HFFc6 (cell line): ENCODE results near the gene DOP1B. TPM values are rescaled to one million over a fixed set of nuclear protein-coding genes. Genes with fewer than 3 reads are reported as not detected.

Experiments used
- DNase-seq: peaks from one replicate; pipeline ENCODE4 v3.0.0-alpha.2; 2018
- H3K27ac Mint-ChIP-seq: 2 replicates; pipeline ENCODE4 v1.8.0; 2020; ENCODE audit warnings: mild to moderate bottlenecking, mixed read lengths
- H3K27me3 Mint-ChIP-seq: 2 replicates; pipeline ENCODE4 v1.8.0; 2021; ENCODE audit warnings: mild to moderate bottlenecking, moderate library complexity, mixed read lengths; ENCODE audit not compliant: insufficient read depth
- H3K36me3 Mint-ChIP-seq: 2 replicates; pipeline ENCODE4 v1.8.0; 2021; ENCODE audit warnings: low read depth, mixed read lengths
- H3K4me1 Mint-ChIP-seq: 2 replicates; pipeline ENCODE4 v1.8.0; 2020; ENCODE audit warnings: low read depth, mixed read lengths
- H3K4me3 Mint-ChIP-seq: 2 replicates; pipeline ENCODE4 v1.8.0; 2020; ENCODE audit warnings: mild to moderate bottlenecking, moderate library complexity, mixed read lengths
- H3K9me3 Mint-ChIP-seq: 2 replicates; pipeline ENCODE4 v1.8.0; 2020; ENCODE audit warnings: mild to moderate bottlenecking, mixed read lengths
- total RNA-seq, 6 experiments: library from RNA; stranded (reverse); fragmentation: NEBNext Ultra II Directional; extraction: Animal tissue kit (Norgen Biotek cat#: 25700); gene quantifications; 2 replicates in 1 of 6; 3 replicates in 5 of 6; pipeline ENCODE4 v1.2.3, GENCODE V29; 2021
- TF ChIP-seq, protein P1 (sequence below): fragments of 200-600 bp; sonication (generic); IDR thresholded peaks from 2 replicates; pipeline ENCODE4 v1.5.0; 2021; ENCODE audit warnings: antibody characterized with exemption, mild to moderate bottlenecking

The DOP1B gene
- total RNA-seq, 6 experiments from 2014 or later, result 13.2 to 19.4 (median 15.3) TPM

DNA sequence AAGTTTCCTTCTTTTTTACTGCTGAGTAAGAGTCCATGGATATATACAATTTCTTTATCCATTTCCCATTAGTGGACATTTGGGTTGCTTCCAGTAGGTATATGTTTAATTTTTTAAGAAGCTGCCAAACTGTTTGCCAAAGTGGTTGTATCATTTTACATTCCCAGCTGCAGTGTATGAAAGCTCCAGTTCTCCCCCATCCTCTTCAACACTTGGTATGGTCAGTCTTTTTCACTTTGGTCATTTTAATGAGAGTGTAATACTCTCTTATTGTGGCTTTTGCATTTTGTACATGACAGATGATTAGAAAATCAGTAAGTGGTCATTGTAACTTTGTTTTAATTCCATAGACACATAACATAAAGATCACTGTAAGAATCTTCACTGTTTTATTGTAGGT, 22.5 kb downstream of the DOP1B start:
- DNase-seq, result no peak
- H3K9me3 Mint-ChIP-seq, result no peaks in the 10 kb centered on the region
- no peak overlapping the region for H3K4me3 Mint-ChIP-seq
- H3K27me3 Mint-ChIP-seq, result no peaks in the 10 kb centered on the region
- H3K36me3 Mint-ChIP-seq, result peaks cover 8% of the 10 kb centered on the region; the same call in 1 of the 2 replicates
- no peak overlapping the region for H3K27ac Mint-ChIP-seq
- TF ChIP-seq, protein P1, sequence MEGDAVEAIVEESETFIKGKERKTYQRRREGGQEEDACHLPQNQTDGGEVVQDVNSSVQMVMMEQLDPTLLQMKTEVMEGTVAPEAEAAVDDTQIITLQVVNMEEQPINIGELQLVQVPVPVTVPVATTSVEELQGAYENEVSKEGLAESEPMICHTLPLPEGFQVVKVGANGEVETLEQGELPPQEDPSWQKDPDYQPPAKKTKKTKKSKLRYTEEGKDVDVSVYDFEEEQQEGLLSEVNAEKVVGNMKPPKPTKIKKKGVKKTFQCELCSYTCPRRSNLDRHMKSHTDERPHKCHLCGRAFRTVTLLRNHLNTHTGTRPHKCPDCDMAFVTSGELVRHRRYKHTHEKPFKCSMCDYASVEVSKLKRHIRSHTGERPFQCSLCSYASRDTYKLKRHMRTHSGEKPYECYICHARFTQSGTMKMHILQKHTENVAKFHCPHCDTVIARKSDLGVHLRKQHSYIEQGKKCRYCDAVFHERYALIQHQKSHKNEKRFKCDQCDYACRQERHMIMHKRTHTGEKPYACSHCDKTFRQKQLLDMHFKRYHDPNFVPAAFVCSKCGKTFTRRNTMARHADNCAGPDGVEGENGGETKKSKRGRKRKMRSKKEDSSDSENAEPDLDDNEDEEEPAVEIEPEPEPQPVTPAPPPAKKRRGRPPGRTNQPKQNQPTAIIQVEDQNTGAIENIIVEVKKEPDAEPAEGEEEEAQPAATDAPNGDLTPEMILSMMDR, result no peak
- H3K4me1 Mint-ChIP-seq, result peaks cover 9% of the 10 kb centered on the region; the same call in 1 of the 2 replicates

DNA sequence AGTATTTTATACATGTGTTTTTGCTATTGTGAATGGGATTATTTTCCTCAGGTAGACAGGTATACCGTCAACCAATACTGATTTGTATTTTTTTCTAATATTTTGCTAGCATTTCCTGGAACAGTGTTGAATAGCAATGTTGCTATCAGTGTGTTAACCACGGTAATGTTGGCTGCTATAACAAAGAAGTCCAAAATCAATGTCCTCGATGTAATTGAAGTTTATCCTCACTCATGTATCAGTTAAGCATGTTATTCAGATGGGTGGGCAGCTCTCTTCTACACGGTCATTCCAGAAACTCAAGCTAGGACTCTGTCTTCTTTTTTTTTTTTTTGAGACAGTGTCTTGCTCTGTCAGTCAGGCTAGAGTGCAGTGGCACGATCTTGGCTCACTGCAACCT, 24.3 kb downstream of the DOP1B start:
- Mint-ChIP-seq H3K36me3 (peaks cover 8% of the 10 kb centered on the region; the same call in 1 of the 2 replicates), H3K9me3 (no peaks in the 10 kb centered on the region), H3K27ac (no peak overlapping the region), H3K4me1 (peaks cover 9% of the 10 kb centered on the region; the same call in 1 of the 2 replicates), H3K27me3 (no peaks in the 10 kb centered on the region), H3K4me3 (no peak overlapping the region)
- no peak for DNase-seq
- TF ChIP-seq, protein P1, result no peak

DNA sequence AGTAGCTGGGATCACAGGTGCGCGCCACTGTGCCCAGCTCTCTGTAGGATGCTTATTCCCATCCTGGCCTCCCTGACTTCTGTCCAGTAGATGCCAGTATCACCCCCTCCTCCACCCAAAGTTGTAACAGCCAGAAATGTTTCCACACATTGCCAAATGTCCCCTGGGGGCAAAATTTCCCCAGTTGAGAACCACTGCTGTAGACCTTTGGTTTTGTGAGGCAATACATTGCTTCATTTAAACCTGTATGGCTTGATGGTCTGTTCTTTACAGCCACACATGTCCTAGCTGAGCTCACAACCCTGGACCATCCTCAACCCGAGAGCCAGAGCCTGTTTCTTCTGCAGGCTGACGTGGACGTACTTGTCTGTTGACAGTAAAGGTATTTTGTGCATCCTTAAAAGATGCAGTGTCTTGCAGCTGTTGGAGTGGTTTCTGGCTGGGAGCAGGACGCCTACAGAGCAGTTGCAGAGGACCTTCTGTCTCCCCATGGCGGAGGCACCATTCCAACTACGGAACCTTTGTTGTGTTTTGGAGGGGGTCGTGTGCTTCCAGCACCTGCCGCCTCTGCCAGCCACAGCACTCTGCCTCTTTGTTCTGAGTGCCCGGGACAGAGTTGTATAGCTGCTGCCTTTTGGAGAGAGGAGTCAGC, 26.6 kb downstream of the DOP1B start:
- DNase-seq, result no peak
- TF ChIP-seq, protein P1, result no peak
- Mint-ChIP-seq H3K4me3 (no peak overlapping the region), H3K27ac (no peak overlapping the region), H3K27me3 (no peaks in the 10 kb centered on the region), H3K9me3 (no peaks in the 10 kb centered on the region), H3K4me1 (peaks cover 13% of the 10 kb centered on the region), H3K36me3 (peaks cover 8% of the 10 kb centered on the region; the same call in 1 of the 2 replicates)

- Mint-ChIP-seq H3K4me1 (peaks cover 12% of the 10 kb centered on the region), H3K27me3 (no peaks in the 10 kb centered on the region; the same call in 1 of the 2 replicates), H3K36me3 (no peaks in the 10 kb centered on the region; the same call in 1 of the 2 replicates), H3K4me3 (no peak overlapping the region), H3K27ac (no peak overlapping the region), H3K9me3 (no peaks in the 10 kb centered on the region)
- no peak for DNase-seq
- TF ChIP-seq, protein P1, result no peak
Observed at GRCh38 chr21:36184545-36184944, 27.9 kb downstream of the DOP1B start.

DNA sequence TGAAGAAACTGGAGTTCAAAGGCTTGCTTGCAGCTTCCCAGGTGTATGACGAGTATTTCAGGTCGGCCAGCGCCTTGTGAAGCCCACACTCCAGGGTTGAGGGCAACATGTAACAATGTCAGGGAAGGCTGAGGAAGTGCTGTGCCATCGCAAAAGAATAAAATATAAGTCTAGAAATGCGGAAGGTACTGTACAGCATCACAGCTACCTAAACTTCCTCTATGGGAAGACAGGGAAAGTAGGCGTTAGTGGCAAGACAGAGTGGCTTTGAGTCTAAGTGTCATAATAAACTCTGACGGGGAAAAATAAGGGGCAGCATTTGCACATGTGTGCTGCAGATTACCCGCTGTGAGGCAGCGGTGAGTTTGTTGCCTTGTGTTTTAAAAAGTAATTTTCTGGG, 28.9 kb downstream of the DOP1B start:
- Mint-ChIP-seq H3K4me3 (no peak overlapping the region), H3K27me3 (no peaks in the 10 kb centered on the region; the same call in 1 of the 2 replicates), H3K9me3 (no peaks in the 10 kb centered on the region), H3K27ac (no peak overlapping the region), H3K4me1 (peaks cover 12% of the 10 kb centered on the region), H3K36me3 (peaks cover under 1% of the 10 kb centered on the region; the same call in 1 of the 2 replicates)
- TF ChIP-seq, protein P1, result no peak
- no peak for DNase-seq
